ENCODE measurements around the gene TRDN. TPM values are rescaled to one million over a fixed set of nuclear protein-coding genes. Genes with fewer than 3 reads are reported as not detected.

Gene TRDN
- total RNA-seq, 1 donor, result not detected

DNA sequence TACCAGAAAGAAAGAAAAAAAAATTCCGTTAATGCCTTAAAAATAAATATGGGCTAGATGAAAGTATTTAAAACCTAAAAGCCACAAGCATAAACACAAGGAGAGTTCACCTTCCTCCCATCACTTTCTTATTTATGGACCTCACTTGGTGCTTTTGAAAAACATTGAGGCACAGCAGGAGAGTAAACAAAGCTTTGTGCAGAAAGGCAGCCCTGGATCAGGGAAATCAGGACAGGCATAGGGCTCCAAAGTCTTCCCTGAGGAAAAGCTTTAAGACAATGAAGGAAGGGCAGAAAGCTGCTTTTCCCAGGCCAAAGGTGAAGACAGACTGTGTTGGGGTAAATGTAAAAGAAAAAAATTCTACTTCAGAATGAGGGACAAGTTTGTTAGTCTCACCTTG lies 432.8 kb downstream of the TRDN start:
- DNase-seq (ENCODE audit: low read depth in 2 of 3, low spot score in 2 of 3), result no peak

- DNase-seq (ENCODE audit: low read depth in 2 of 3, low spot score in 2 of 3), result no peak
These were observed 434.8 kb downstream of the TRDN start for GRCh38 chr6:123201869-123202372.

DNA sequence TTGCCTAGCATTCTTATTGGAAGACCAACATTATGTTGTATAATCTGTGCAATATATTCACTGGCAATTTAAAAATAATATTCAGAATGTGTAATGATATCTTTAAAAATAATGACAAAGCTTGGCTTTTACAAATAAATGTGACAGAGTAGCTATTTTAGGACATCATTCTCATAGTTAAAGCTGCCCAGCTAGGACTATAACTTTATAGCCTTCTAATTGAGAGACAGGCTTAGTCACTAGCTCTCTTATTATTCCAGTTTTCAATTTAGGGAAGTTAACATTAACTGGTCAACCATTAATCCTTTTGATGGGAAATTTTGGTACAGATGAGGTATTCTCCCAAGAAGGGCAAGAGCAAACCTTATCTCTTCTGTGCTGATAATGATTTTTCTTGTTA lies 443.5 kb downstream of the TRDN start:
- DNase-seq (ENCODE audit: low read depth in 2 of 3, low spot score in 2 of 3), result no peak

- DNase-seq (ENCODE audit: low read depth in 2 of 3, low spot score in 2 of 3), result no peak
These were observed 446.9 kb downstream of the TRDN start for GRCh38 chr6:123189816-123190215.

GRCh38 chr6:123182998-123183397 lies 453.8 kb downstream of the TRDN start:
- no peak for DNase-seq (ENCODE audit: low read depth in 2 of 3, low spot score in 2 of 3)

DNA sequence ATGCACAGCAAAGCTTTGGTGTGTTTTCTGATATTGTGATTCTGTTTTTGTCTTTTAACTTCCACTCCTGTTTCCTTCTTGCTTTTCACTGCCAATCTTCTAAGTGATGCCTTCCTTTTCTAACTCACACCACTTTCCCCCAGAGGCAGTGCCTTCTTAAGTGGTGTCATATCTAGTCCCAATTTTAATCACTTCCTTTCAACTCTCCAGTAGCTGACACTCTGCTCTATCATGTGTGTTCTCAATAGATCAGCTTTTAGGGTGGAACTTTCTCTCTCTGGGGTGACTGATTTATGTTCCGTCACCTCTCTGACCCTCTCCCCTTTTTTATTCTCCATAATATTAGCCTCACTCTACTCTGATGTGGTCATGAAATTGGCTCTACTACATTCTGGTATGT lies 460.0 kb downstream of the TRDN start:
- no peak for DNase-seq (ENCODE audit: low read depth in 2 of 3, low spot score in 2 of 3)

DNA sequence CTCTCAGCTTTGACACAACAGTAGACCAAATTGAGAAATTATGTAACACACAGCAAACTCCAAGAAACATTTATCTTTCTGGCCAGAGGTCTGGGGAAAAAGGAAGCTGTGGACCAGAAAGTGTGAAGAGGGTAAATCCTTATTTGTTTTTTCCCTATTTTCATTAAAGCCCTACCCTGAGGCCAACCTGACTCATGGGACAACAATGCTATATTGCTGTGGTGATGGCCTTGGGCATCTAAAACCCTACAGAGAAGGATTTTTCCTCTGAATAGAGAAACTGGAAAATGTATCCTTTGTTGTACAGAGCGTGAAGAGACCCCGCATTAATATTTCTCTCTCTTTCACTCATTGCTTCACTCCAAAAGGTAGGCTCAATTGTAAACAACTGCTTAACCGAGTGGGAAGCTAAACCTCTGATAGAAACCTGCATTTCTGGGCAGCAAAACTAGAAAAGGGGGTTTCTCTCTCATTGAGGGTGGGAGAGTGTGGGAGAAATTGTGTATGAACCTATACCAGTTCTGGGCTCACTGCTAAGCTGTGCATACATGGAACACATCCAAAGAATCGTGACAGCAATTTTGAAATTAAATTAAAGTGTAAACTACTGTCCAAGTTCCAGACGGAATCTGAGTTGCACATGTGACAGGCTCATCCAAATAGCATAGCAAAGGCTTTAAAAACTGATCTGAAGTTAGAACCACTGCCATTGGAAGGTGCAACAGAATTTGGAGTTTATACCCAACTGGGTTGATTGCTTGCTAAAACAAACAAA lies 465.2 kb downstream of the TRDN start:
- DNase-seq (ENCODE audit: low read depth in 2 of 3, low spot score in 2 of 3), result no peak

GRCh38 chr6:123169774-123170095 lies 467.0 kb downstream of the TRDN start:
- no peak for DNase-seq (ENCODE audit: low read depth in 2 of 3, low spot score in 2 of 3)

DNA sequence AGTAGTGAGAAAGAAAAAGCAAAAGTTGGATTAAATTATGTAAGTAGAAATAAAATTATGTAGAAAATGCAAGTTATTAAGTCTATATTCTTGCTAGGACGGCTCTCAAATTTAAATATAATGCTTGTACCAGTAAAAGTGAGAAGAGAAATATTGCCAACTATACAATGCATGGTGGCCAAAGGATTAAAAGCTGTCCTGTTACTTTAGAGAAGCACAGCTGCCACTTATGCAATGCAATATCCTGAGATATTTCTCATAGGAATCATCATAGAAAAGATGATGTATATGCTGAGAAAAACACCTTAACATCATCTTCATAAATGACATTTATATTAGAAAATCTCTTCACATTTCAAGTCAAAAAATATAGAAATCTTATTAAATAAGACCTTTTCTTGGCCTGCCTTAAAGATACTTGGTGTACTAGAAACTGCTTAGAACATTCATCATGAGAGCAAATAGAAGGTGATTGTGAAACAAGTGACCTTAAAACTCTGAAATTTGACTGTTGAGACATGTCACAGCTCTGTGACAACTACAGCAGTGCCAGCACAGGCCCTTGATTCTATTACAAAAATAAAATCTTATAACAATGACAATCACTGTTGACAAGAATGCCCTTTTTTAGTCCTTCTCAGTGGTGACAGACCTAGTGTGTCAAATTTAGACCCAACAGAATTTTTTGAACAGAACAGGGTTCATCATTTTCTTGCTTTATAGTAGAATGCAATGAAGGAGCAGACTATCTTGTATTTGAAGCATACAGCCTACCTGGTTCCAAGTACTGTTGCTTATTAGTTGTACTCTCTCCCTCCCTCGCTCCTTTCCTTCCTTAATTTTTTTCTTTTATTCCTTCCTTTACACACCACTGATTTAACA lies 467.6 kb downstream of the TRDN start:
- no peak for DNase-seq (ENCODE audit: low read depth in 2 of 3, low spot score in 2 of 3)

DNA sequence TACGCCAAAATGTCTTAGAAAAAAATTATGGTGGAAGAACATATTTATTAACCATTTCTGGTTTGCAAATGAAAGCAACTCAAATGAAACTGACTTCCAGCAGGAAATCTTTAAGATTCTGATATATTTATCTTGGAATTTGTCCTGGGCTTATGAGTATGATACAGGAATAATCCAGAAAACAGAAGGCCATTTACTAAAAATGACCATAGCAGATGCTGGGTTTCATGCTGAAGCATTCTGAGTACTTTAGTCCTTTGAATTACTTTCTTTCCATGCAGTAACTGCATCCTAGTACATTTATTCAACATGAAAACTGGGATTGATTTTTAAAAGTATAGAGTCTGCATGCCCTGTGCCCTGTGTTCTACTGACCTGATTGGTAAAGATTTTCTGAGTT lies 468.3 kb downstream of the TRDN start:
- no peak for DNase-seq (ENCODE audit: low read depth in 2 of 3, low spot score in 2 of 3)

Other genes starting within 250 kb of the TRDN start
- gene NKAIN2, start 166.9 kb upstream of the TRDN start, total RNA-seq, result 16.7 TPM

Measured in hematopoietic multipotent progenitor cell (in vitro differentiated cells).